ENCODE data around the gene VPS35. TPM values are rescaled to one million over a fixed set of nuclear protein-coding genes. Genes with fewer than 3 reads are reported as not detected.

The VPS35 gene
- total and polyA plus RNA-seq, 2 of the 13 experiments (the other 11 are each of a cell fraction or from before 2014, with no cell fraction given): 30.7 to 136 TPM

GRCh38 chr16:46689365-46690280 is 645 bp upstream of the VPS35 start, which contains the start of gene ORC6 (continued):
- TF ChIP-seq, protein P1, sequence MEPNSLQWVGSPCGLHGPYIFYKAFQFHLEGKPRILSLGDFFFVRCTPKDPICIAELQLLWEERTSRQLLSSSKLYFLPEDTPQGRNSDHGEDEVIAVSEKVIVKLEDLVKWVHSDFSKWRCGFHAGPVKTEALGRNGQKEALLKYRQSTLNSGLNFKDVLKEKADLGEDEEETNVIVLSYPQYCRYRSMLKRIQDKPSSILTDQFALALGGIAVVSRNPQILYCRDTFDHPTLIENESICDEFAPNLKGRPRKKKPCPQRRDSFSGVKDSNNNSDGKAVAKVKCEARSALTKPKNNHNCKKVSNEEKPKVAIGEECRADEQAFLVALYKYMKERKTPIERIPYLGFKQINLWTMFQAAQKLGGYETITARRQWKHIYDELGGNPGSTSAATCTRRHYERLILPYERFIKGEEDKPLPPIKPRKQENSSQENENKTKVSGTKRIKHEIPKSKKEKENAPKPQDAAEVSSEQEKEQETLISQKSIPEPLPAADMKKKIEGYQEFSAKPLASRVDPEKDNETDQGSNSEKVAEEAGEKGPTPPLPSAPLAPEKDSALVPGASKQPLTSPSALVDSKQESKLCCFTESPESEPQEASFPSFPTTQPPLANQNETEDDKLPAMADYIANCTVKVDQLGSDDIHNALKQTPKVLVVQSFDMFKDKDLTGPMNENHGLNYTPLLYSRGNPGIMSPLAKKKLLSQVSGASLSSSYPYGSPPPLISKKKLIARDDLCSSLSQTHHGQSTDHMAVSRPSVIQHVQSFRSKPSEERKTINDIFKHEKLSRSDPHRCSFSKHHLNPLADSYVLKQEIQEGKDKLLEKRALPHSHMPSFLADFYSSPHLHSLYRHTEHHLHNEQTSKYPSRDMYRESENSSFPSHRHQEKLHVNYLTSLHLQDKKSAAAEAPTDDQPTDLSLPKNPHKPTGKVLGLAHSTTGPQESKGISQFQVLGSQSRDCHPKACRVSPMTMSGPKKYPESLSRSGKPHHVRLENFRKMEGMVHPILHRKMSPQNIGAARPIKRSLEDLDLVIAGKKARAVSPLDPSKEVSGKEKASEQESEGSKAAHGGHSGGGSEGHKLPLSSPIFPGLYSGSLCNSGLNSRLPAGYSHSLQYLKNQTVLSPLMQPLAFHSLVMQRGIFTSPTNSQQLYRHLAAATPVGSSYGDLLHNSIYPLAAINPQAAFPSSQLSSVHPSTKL (CRISPR knock-in tag; IDR thresholded peaks at IDR 0.05): no peak
- no peak for TF ChIP-seq ZFP41 (CRISPR knock-in tag; IDR thresholded peaks at IDR 0.05; ENCODE audit: borderline replicate concordance)
- TF ChIP-seq MEIS1 (CRISPR knock-in tag; IDR thresholded peaks at IDR 0.05; ENCODE audit: borderline replicate concordance): no peak
- no peak; the same call in 1 of the 2 replicates for TF ChIP-seq NFKB2 (CRISPR knock-in tag; IDR thresholded peaks at IDR 0.05; ENCODE audit: borderline replicate concordance)
- TF ChIP-seq ZNF577 (CRISPR knock-in tag; IDR thresholded peaks at IDR 0.05; ENCODE audit: borderline replicate concordance, low read depth): no peak
- no peak for TF ChIP-seq REXO4 (CRISPR knock-in tag; IDR thresholded peaks at IDR 0.05; ENCODE audit: borderline replicate concordance)
- TF ChIP-seq SP4 (CRISPR knock-in tag; IDR thresholded peaks at IDR 0.05): peak; percentile 96
- TF ChIP-seq ZFP1 (CRISPR knock-in tag; IDR thresholded peaks at IDR 0.05): no peak
- no peak; the same call in 1 of the 2 replicates for TF ChIP-seq ZNF703 (CRISPR knock-in tag; IDR thresholded peaks at IDR 0.05; ENCODE audit: borderline replicate concordance)
- TF ChIP-seq ELF4 (CRISPR knock-in tag; IDR thresholded peaks at IDR 0.05; ENCODE audit: borderline replicate concordance): no peak
- TF ChIP-seq XRCC5 (optimal IDR thresholded peaks at IDR 0.05; ENCODE audit: low read length): peak; percentile 42
- TF ChIP-seq HHEX (CRISPR knock-in tag; IDR thresholded peaks at IDR 0.05): no peak
- TF ChIP-seq ONECUT2 (CRISPR knock-in tag; IDR thresholded peaks at IDR 0.05): 0 out of 2 replicates have a peak, but pooled peaks have one; percentile 9
- peak; percentile 46; the same call in 1 of the 2 replicates for TF ChIP-seq ZSCAN12 (CRISPR knock-in tag; IDR thresholded peaks at IDR 0.05)
- TF ChIP-seq E2F2 (CRISPR knock-in tag; IDR thresholded peaks at IDR 0.05; ENCODE audit: borderline replicate concordance): 0 out of 2 replicates have a peak, but pooled peaks have one; percentile 34
- TF ChIP-seq THAP7 (CRISPR knock-in tag; IDR thresholded peaks at IDR 0.05): no peak
- TF ChIP-seq KLF13 (CRISPR knock-in tag; IDR thresholded peaks at IDR 0.05): 0 out of 2 replicates have a peak, but pooled peaks have one; percentile 32
- 0 out of 2 replicates have a peak, but pooled peaks have one; percentile 12 for TF ChIP-seq DRAP1 (CRISPR knock-in tag; IDR thresholded peaks at IDR 0.05)
- TF ChIP-seq, protein P2, sequence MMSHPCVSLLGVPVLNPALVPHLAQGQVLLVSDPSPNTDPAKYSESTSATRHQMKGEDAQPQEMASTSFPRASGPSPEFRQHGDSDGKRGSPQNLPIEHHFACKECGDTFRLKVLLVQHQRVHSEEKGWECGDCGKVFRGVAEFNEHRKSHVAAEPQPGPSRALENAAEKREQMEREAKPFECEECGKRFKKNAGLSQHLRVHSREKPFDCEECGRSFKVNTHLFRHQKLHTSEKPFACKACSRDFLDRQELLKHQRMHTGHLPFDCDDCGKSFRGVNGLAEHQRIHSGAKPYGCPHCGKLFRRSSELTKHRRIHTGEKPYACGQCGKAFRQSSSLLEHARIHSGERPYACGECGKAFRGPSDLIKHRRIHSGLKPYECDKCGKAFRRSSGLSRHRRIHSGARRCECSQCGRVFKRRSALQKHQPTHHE (CRISPR knock-in tag; IDR thresholded peaks at IDR 0.05; ENCODE audit: borderline replicate concordance): peak; percentile 47; the same call in 1 of the 2 replicates
- peak; percentile 34 for TF ChIP-seq CBX1 (IDR thresholded peaks at IDR 0.05; ENCODE audit: low read depth)
